ENCODE data around the gene HDAC4. TPM values are rescaled to one million over a fixed set of nuclear protein-coding genes. Genes with fewer than 3 reads are reported as not detected.
"Not testable (repeated sequence)": the region's sequence is repeated elsewhere in the genome, so short reads cannot be mapped to it uniquely, and the experiment has no call there.

Gene HDAC4
- total and polyA plus RNA-seq, 12 donors: 3.7 to 40.0 (median 25.5) TPM

GRCh38 chr2:239038773-239039478 is 361.9 kb downstream of the HDAC4 start:
- H3K36me3 ChIP-seq: no peaks in the 10 kb centered on the region
- no peak overlapping the region for H3K4me3 ChIP-seq
- no peak for TF ChIP-seq CTCF (IDR thresholded peaks at IDR 0.05)
- intact Hi-C loops (cut with DNase I): loop anchor here in 8 of 10 donors (5.0 to 10.0 kb wide), 8 partner anchors 66 to 1106 kb away; partner anchors contain the start of gene OTOS (in 5 of the 8)
- no peak overlapping the region for H3K27ac ChIP-seq
- 77 to 82% methylated on average over 14 of the region's 14 CpGs for WGBS, 2 donors
- H3K9me3 ChIP-seq: no peaks in the 10 kb centered on the region
- no peak for DNase-seq
- H3K27me3 ChIP-seq: peaks cover 0 to 10% (median 6%) of the 10 kb centered on the region in 7 donors
- H3K4me1 ChIP-seq: peaks cover 0 to 5% (median 0%) of the 10 kb centered on the region in 9 donors
- no peak for ATAC-seq

GRCh38 chr2:239038284-239038683 is 362.5 kb downstream of the HDAC4 start:
- WGBS, 2 donors: 73 to 89% methylated on average over 4 to 11 of the region's 13 CpGs
- intact Hi-C loops (cut with DNase I): loop anchor here in 8 of 10 donors (5.0 to 10.0 kb wide), 8 partner anchors 67 to 1107 kb away; partner anchors contain the start of gene OTOS (in 5 of the 8)
- not testable (repeated sequence) for H3K27ac ChIP-seq

GRCh38 chr2:239037559-239037910 is 363.3 kb downstream of the HDAC4 start:
- TF ChIP-seq CTCF (IDR thresholded peaks at IDR 0.05): no peak
- 88 to 92% methylated on average over 16 of the region's 16 CpGs for WGBS, 2 donors
- H3K27me3 ChIP-seq: peaks cover 0 to 19% (median 6%) of the 10 kb centered on the region in 7 donors
- H3K9me3 ChIP-seq: no peaks in the 10 kb centered on the region
- H3K27ac ChIP-seq: no peak overlapping the region
- H3K4me1 ChIP-seq: peaks cover 0 to 5% (median 0%) of the 10 kb centered on the region in 9 donors
- no peak for ATAC-seq
- no peak for DNase-seq
- no peak overlapping the region for H3K4me3 ChIP-seq
- intact Hi-C loops (cut with DNase I): loop anchor here in 8 of 10 donors (5.0 to 10.0 kb wide), 8 partner anchors 67 to 1107 kb away; partner anchors contain the start of gene OTOS (in 5 of the 8)
- no peaks in the 10 kb centered on the region for H3K36me3 ChIP-seq

More at GRCh38 chr2:239038284-239038683, 362.5 kb downstream of the HDAC4 start:
- not testable (repeated sequence) for H3K4me3 ChIP-seq, DNase-seq, ATAC-seq, H3K36me3 ChIP-seq, H3K9me3 ChIP-seq, H3K4me1 ChIP-seq
- H3K27me3 ChIP-seq: peaks cover 0 to 17% (median 6%) of the 10 kb centered on the region in 7 donors

GRCh38 chr2:239036819-239037558 is 363.8 kb downstream of the HDAC4 start:
- H3K27me3 ChIP-seq: peaks cover 0 to 20% (median 8%) of the 10 kb centered on the region in 7 donors
- H3K4me3 ChIP-seq: no peak overlapping the region
- no peak for DNase-seq
- WGBS, 2 donors: 93 to 94% methylated on average over 21 of the region's 21 CpGs
- H3K27ac ChIP-seq: no peak overlapping the region
- intact Hi-C loops (cut with DNase I): loop anchor here in 8 of 10 donors (5.0 to 10.0 kb wide), 8 partner anchors 68 to 1108 kb away; partner anchors contain the start of gene OTOS (in 5 of the 8)
- no peaks in the 10 kb centered on the region for H3K36me3 ChIP-seq
- H3K4me1 ChIP-seq: peaks cover 0 to 5% (median 0%) of the 10 kb centered on the region in 9 donors
- no peak for ATAC-seq
- H3K9me3 ChIP-seq: no peaks in the 10 kb centered on the region
- no peak for TF ChIP-seq CTCF (IDR thresholded peaks at IDR 0.05)
